ENCODE results near the gene ARFGAP1.

DNA sequence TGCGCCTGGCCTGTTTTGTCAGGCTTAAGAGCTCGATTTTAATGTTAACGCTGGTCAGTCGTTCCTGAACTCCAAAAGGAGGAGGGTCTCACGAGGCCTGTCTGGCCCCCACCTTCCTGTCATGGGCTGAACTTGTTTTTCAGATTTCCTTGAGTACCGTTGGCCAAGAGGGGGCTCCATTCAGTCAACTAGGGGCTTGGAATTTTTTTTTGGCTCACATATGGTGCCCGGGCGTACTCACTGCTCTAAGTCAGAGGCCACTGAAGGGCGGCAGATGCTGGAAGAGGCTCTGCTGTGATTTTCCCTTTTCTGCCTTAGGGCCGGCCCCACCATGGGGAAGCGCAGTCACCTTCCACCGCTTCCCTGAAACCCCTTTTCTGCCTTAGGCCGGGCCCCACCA, 43.8 kb upstream of the ARFGAP1 start:
- TF ChIP-seq YY1 (IDR thresholded peaks at IDR 0.05; ENCODE audit: insufficient read depth, insufficient read length) (no peak), ZNF274 (IDR thresholded peaks at IDR 0.05; ENCODE audit: low read depth, low read length) (no peak), SUZ12 (IDR thresholded peaks at IDR 0.05; ENCODE audit: extremely low read depth, insufficient read depth, insufficient read length) (no peak)

Measured in NT2/D1 (cell line).